WTC11 (cell line): ENCODE measurements around the gene CST3. TPM values are rescaled to one million over a fixed set of nuclear protein-coding genes. Genes with fewer than 3 reads are reported as not detected.
A peak's percentile ranks its signal among the peaks of the same experiment; 100 is the strongest.

Source experiments
- ATAC-seq: fragments of 200-7000 bp; cut with Tn5 transposase; 2 replicates; pipeline ENCODE4 v1.10.0; 2021; ENCODE audit warnings: mild to moderate bottlenecking, moderate library complexity
- Bru-seq: library from RNA; stranded (reverse); fragments of 400-500 nt; gene quantifications from one replicate; lab custom pipeline; 2021; lab: Mats Ljungman, UMichigan
- CTCF ChIA-PET: fragments of 300-600 bp; sonication (Branson Sonifier 250); formaldehyde crosslinking; loops from one replicate; lab custom pipeline; 2021; ENCODE audit warnings: antibody characterized with exemption; lab: Charles Lee
- POLR2A ChIA-PET: fragments of 350-600 bp; sonication (Branson Sonifier 250); formaldehyde crosslinking; loops from one replicate; lab custom pipeline; 2021; ENCODE audit warnings: antibody characterized with exemption; lab: Charles Lee
- DNase-seq: peaks from one replicate; pipeline ENCODE4 v3.0.0; 2021; ENCODE audit warnings: low spot score
- H3K27ac Mint-ChIP-seq: 2 replicates; pipeline ENCODE4 v1.8.0; 2021; ENCODE audit warnings: mixed read lengths
- H3K27me3 Mint-ChIP-seq: 2 replicates; pipeline ENCODE4 v1.8.0; 2021; ENCODE audit warnings: low read depth, mild to moderate bottlenecking, moderate library complexity, mixed read lengths
- H3K36me3 Mint-ChIP-seq: 2 replicates; pipeline ENCODE4 v1.8.0; 2021; ENCODE audit warnings: mixed read lengths
- H3K4me1 Mint-ChIP-seq: 2 replicates; pipeline ENCODE4 v1.8.0; 2022; ENCODE audit warnings: mixed read lengths
- H3K4me3 Mint-ChIP-seq: 2 replicates; pipeline ENCODE4 v1.8.0; 2021; ENCODE audit warnings: mild to moderate bottlenecking, moderate library complexity, mixed read lengths
- H3K9me3 Mint-ChIP-seq: 2 replicates; pipeline ENCODE4 v1.8.0; 2021; ENCODE audit warnings: mixed read lengths
- ATF2 ChIP-seq: sonication (generic); formaldehyde crosslinking; IDR thresholded peaks from 2 replicates; pipeline ENCODE4 v1.8.1; 2022; ENCODE audit warnings: low read depth, missing genetic modification reagents, borderline replicate concordance
- ATF3 ChIP-seq: sonication (generic); formaldehyde crosslinking; conservative IDR thresholded peaks from 2 replicates; pipeline ENCODE4 v1.8.1; 2022; ENCODE audit warnings: mild to moderate bottlenecking, missing genetic modification reagents
- E2F5 ChIP-seq: sonication (generic); formaldehyde crosslinking; IDR thresholded peaks from 2 replicates; pipeline ENCODE4 v1.8.1; 2022; ENCODE audit warnings: mild to moderate bottlenecking, moderate library complexity, missing genetic modification reagents
- EMX1 ChIP-seq: fragments of 250-450 bp; sonication (Bioruptor Pico); IDR thresholded peaks from 2 replicates; pipeline ENCODE4 v1.8.0; 2021; ENCODE audit warnings: mild to moderate bottlenecking
- ETV6 ChIP-seq: sonication (generic); formaldehyde crosslinking; IDR thresholded peaks from 2 replicates; pipeline ENCODE4 v1.8.1; 2022; ENCODE audit warnings: mild to moderate bottlenecking, missing genetic modification reagents
- IRF2 ChIP-seq: sonication (generic); formaldehyde crosslinking; IDR thresholded peaks from 2 replicates; pipeline ENCODE4 v1.8.0; 2022; ENCODE audit warnings: low read depth, missing genetic modification reagents, borderline replicate concordance
- MYBL2 ChIP-seq: sonication (generic); formaldehyde crosslinking; IDR thresholded peaks from 2 replicates; pipeline ENCODE4 v1.8.1; 2023; ENCODE audit warnings: mild to moderate bottlenecking, moderate library complexity, missing genetic modification reagents
- NFE2L1 ChIP-seq: sonication (generic); formaldehyde crosslinking; IDR thresholded peaks from 2 replicates; pipeline ENCODE4 v1.8.1; 2023; ENCODE audit warnings: missing genetic modification reagents
- NR2C2 ChIP-seq: sonication (generic); formaldehyde crosslinking; IDR thresholded peaks from 2 replicates; pipeline ENCODE4 v1.8.0; 2022; ENCODE audit warnings: mild to moderate bottlenecking, missing genetic modification reagents
- RORB ChIP-seq: fragments of 250-450 bp; sonication (Bioruptor Pico); IDR thresholded peaks from 2 replicates; pipeline ENCODE4 v1.9.0; 2021; ENCODE audit warnings: mild to moderate bottlenecking
- SP1 ChIP-seq: sonication (generic); formaldehyde crosslinking; conservative IDR thresholded peaks from 2 replicates; pipeline ENCODE4 v1.8.1; 2022; ENCODE audit warnings: missing genetic modification reagents
- TEAD1 ChIP-seq: sonication (generic); formaldehyde crosslinking; IDR thresholded peaks from 2 replicates; pipeline ENCODE4 v1.8.0; 2022; ENCODE audit warnings: mild to moderate bottlenecking, missing genetic modification reagents
- ZMAT4 ChIP-seq: fragments of 250-450 bp; sonication (Bioruptor Pico); IDR thresholded peaks from 2 replicates; pipeline ENCODE4 v1.9.0; 2021; ENCODE audit warnings: mild to moderate bottlenecking
- ZNF425 ChIP-seq: fragments of 250-450 bp; sonication (Bioruptor Pico); conservative IDR thresholded peaks from 2 replicates; pipeline ENCODE4 v1.9.0; 2021; ENCODE audit warnings: mild to moderate bottlenecking
- long read RNA-seq, 3 experiments: library from RNA in 1 of 3; library from capped mRNA in 1 of 3; library from polyadenylated mRNA in 1 of 3; unstranded in 2 of 3; stranded (forward) in 1 of 3; transcript quantifications; one replicate each; pipeline ENCODE4 v2.0.0, GENCODE V29; 2021
- total RNA-seq: library from RNA; stranded (reverse); gene quantifications from 3 replicates; pipeline ENCODE4 v1.2.3, GENCODE V29; 2021
- TF ChIP-seq, protein P1 (sequence below): sonication (generic); formaldehyde crosslinking; IDR thresholded peaks from 2 replicates; pipeline ENCODE4 v1.8.1; 2022; ENCODE audit warnings: mild to moderate bottlenecking, missing genetic modification reagents, moderate library complexity, borderline replicate concordance
- TF ChIP-seq, protein P2 (sequence below): fragments of 200-600 bp; IDR thresholded peaks from 2 replicates; pipeline ENCODE4 v1.8.0; 2022; ENCODE audit warnings: antibody characterized with exemption
- TF ChIP-seq, protein P3 (sequence below): fragments of 250-450 bp; sonication (Bioruptor Pico); IDR thresholded peaks from 2 replicates; pipeline ENCODE4 v2.1.2; 2022; ENCODE audit warnings: mild to moderate bottlenecking, moderate library complexity
- TF ChIP-seq, protein P4 (sequence below): fragments of 250-450 bp; sonication (Bioruptor Pico); IDR thresholded peaks from 2 replicates; pipeline ENCODE4 v1.9.0; 2021; ENCODE audit warnings: mild to moderate bottlenecking
- TF ChIP-seq, protein P5 (sequence below): sonication (generic); formaldehyde crosslinking; IDR thresholded peaks from 2 replicates; pipeline ENCODE4 v1.8.0; 2022; ENCODE audit warnings: mild to moderate bottlenecking, missing genetic modification reagents

The CST3 gene
- 52.1 to 68.5 TPM (median 60.8 TPM) in 3 replicates for total RNA-seq
- percentile 49 among the genes with signal in this experiment for Bru-seq, nascent RNA
- long read RNA-seq, experiment 1, transcript CST3-201 (3 exons, 873 nt) = major isoform, 53 of 57 reads
- long read RNA-seq, experiment 1, partial matches to known transcripts = 2 of 57 reads
- long read RNA-seq, experiment 1, other reads (novel, unspliced or antisense) = 2 of 57 reads
- long read RNA-seq, experiment 2, transcript CST3-201 (3 exons, 873 nt) = major isoform, 67 of 70 reads
- long read RNA-seq, experiment 2, partial matches to known transcripts = 0 of 70 reads
- long read RNA-seq, experiment 2, other reads (novel, unspliced or antisense) = 3 of 70 reads
- long read RNA-seq, experiment 3 = 0 reads

DNA sequence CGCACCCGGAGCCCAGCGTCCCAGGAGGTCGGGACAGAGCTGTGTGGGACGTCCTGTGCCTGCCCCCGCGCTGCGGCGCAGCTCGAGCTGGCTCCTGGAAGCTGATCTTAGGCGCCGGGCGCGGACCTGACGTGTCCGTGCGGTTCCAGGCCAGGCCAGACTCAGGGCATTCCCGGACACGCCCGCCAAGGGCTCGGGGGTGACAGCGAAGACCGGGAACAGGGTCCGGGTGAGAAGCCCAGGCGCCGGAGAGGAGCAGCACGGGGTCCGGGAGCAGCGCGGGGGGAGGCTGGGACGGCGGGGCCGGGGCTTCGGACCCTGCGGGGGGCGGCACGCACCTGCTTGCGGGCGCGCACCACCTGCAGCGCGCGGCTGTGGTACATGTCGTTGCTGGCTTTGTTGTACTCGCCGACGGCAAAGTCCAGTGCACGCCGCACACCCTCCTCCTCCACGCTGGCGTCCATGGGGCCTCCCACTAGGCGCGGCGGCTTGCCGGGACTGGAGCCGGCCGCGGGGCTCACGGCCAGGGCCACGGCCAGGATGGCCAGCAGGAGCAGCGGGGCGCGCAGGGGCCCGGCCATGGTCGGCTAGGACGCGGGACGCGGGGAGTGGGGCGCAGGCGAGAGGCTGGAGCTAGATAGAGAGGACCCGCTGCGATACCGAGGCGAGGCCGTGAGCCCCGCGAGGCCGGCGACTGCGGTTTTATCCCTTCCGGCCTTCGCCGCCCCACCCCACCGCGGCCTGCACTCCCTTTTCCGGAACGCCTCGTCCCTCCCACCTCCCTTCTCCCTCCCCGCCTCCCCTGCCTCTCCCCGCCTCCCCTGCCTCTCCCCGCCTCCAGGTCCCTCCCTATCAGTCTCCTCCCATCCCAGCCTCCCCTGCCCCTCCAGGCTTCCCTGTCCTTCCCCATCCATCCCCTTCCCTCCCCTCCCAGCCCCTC lies at the start of gene CST3:
Gene CST3, minus strand, starts transcription at position 674 of the 940 bp plus-strand sequence. Its CDS starts 93 bp downstream, at position 581.
- peak; percentile 72 for DNase-seq
- CTCF ChIA-PET = interaction anchor here (0.8 kb wide), 1 partner anchor 31 kb away, joined by 3 read pairs; no protein-coding TSS in a partner anchor
- POLR2A ChIA-PET = no interaction called here
- H3K27me3 Mint-ChIP-seq = peaks cover 18% of the 10 kb centered on the region
- H3K9me3 Mint-ChIP-seq = no peaks in the 10 kb centered on the region
- peak within 1 kb of the TSS; percentile 81 for H3K4me3 Mint-ChIP-seq
- H3K4me1 Mint-ChIP-seq = peaks cover 43% of the 10 kb centered on the region
- no peaks in the 10 kb centered on the region; the same call in 1 of the 2 replicates for H3K36me3 Mint-ChIP-seq
- ATAC-seq = peak; percentile 59
- no peak within 1 kb of the TSS for H3K27ac Mint-ChIP-seq
- TF ChIP-seq ATF3 (CRISPR knock-in tag) (no peak), E2F5 (CRISPR knock-in tag) (no peak), ATF2 (CRISPR knock-in tag) (no peak), TEAD1 (CRISPR knock-in tag) (0 out of 2 replicates have a peak, but pooled peaks have one; percentile 12), ZNF425 (CRISPR knock-in tag) (no peak), NR2C2 (no peak), ETV6 (CRISPR knock-in tag) (no peak), NFE2L1 (CRISPR knock-in tag) (no peak), MYBL2 (0 out of 2 replicates have a peak, but pooled peaks have one; percentile 15), EMX1 (CRISPR knock-in tag) (no peak), SP1 (CRISPR knock-in tag) (peak; percentile 3; the same call in 1 of the 2 replicates), RORB (CRISPR knock-in tag) (no peak), ZMAT4 (CRISPR knock-in tag) (no peak), IRF2 (CRISPR knock-in tag) (no peak)
- TF ChIP-seq, protein P1, sequence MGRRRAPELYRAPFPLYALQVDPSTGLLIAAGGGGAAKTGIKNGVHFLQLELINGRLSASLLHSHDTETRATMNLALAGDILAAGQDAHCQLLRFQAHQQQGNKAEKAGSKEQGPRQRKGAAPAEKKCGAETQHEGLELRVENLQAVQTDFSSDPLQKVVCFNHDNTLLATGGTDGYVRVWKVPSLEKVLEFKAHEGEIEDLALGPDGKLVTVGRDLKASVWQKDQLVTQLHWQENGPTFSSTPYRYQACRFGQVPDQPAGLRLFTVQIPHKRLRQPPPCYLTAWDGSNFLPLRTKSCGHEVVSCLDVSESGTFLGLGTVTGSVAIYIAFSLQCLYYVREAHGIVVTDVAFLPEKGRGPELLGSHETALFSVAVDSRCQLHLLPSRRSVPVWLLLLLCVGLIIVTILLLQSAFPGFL = peak; percentile 76; the same call in 1 of the 2 replicates
- TF ChIP-seq, protein P2, sequence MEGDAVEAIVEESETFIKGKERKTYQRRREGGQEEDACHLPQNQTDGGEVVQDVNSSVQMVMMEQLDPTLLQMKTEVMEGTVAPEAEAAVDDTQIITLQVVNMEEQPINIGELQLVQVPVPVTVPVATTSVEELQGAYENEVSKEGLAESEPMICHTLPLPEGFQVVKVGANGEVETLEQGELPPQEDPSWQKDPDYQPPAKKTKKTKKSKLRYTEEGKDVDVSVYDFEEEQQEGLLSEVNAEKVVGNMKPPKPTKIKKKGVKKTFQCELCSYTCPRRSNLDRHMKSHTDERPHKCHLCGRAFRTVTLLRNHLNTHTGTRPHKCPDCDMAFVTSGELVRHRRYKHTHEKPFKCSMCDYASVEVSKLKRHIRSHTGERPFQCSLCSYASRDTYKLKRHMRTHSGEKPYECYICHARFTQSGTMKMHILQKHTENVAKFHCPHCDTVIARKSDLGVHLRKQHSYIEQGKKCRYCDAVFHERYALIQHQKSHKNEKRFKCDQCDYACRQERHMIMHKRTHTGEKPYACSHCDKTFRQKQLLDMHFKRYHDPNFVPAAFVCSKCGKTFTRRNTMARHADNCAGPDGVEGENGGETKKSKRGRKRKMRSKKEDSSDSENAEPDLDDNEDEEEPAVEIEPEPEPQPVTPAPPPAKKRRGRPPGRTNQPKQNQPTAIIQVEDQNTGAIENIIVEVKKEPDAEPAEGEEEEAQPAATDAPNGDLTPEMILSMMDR = no peak
- TF ChIP-seq, protein P3, sequence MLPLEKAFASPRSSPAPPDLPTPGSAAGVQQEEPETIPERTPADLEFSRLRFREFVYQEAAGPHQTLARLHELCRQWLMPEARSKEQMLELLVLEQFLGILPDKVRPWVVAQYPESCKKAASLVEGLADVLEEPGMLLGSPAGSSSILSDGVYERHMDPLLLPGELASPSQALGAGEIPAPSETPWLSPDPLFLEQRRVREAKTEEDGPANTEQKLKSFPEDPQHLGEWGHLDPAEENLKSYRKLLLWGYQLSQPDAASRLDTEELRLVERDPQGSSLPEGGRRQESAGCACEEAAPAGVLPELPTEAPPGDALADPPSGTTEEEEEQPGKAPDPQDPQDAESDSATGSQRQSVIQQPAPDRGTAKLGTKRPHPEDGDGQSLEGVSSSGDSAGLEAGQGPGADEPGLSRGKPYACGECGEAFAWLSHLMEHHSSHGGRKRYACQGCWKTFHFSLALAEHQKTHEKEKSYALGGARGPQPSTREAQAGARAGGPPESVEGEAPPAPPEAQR (CRISPR knock-in tag) = no peak
- TF ChIP-seq, protein P4, sequence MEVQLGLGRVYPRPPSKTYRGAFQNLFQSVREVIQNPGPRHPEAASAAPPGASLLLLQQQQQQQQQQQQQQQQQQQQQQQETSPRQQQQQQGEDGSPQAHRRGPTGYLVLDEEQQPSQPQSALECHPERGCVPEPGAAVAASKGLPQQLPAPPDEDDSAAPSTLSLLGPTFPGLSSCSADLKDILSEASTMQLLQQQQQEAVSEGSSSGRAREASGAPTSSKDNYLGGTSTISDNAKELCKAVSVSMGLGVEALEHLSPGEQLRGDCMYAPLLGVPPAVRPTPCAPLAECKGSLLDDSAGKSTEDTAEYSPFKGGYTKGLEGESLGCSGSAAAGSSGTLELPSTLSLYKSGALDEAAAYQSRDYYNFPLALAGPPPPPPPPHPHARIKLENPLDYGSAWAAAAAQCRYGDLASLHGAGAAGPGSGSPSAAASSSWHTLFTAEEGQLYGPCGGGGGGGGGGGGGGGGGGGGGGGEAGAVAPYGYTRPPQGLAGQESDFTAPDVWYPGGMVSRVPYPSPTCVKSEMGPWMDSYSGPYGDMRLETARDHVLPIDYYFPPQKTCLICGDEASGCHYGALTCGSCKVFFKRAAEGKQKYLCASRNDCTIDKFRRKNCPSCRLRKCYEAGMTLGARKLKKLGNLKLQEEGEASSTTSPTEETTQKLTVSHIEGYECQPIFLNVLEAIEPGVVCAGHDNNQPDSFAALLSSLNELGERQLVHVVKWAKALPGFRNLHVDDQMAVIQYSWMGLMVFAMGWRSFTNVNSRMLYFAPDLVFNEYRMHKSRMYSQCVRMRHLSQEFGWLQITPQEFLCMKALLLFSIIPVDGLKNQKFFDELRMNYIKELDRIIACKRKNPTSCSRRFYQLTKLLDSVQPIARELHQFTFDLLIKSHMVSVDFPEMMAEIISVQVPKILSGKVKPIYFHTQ (CRISPR knock-in tag) = no peak
- TF ChIP-seq, protein P5, sequence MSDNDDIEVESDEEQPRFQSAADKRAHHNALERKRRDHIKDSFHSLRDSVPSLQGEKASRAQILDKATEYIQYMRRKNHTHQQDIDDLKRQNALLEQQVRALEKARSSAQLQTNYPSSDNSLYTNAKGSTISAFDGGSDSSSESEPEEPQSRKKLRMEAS (CRISPR knock-in tag) = peak; percentile 9; the same call in 1 of the 2 replicates
